ENCODE results near the gene DNAH12. TPM values are rescaled to one million over a fixed set of nuclear protein-coding genes. Genes with fewer than 3 reads are reported as not detected.

DNAH12 gene, protein sequence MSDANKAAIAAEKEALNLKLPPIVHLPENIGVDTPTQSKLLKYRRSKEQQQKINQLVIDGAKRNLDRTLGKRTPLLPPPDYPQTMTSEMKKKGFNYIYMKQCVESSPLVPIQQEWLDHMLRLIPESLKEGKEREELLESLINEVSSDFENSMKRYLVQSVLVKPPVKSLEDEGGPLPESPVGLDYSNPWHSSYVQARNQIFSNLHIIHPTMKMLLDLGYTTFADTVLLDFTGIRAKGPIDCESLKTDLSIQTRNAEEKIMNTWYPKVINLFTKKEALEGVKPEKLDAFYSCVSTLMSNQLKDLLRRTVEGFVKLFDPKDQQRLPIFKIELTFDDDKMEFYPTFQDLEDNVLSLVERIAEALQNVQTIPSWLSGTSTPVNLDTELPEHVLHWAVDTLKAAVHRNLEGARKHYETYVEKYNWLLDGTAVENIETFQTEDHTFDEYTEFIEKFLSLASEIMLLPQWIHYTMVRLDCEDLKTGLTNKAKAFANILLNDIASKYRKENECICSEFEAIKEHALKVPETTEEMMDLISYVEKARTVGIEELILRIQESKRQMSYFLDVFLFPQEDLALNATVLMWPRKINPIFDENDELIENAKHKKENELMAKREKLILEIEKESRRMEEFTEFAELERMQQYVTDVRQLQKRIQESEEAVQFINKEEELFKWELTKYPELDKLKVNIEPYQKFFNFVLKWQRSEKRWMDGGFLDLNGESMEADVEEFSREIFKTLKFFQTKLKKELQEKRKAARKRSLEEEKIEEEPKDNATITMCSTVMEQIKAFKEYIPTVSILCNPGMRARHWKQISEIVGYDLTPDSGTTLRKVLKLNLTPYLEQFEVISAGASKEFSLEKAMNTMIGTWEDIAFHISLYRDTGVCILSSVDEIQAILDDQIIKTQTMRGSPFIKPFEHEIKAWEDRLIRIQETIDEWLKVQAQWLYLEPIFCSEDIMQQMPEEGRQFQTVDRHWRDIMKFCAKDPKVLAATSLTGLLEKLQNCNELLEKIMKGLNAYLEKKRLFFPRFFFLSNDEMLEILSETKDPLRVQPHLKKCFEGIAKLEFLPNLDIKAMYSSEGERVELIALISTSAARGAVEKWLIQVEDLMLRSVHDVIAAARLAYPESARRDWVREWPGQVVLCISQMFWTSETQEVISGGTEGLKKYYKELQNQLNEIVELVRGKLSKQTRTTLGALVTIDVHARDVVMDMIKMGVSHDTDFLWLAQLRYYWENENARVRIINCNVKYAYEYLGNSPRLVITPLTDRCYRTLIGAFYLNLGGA (N-terminal part only)
- 0.16 TPM in 1 of 2 replicates, not detected in the other for total RNA-seq

DNA sequence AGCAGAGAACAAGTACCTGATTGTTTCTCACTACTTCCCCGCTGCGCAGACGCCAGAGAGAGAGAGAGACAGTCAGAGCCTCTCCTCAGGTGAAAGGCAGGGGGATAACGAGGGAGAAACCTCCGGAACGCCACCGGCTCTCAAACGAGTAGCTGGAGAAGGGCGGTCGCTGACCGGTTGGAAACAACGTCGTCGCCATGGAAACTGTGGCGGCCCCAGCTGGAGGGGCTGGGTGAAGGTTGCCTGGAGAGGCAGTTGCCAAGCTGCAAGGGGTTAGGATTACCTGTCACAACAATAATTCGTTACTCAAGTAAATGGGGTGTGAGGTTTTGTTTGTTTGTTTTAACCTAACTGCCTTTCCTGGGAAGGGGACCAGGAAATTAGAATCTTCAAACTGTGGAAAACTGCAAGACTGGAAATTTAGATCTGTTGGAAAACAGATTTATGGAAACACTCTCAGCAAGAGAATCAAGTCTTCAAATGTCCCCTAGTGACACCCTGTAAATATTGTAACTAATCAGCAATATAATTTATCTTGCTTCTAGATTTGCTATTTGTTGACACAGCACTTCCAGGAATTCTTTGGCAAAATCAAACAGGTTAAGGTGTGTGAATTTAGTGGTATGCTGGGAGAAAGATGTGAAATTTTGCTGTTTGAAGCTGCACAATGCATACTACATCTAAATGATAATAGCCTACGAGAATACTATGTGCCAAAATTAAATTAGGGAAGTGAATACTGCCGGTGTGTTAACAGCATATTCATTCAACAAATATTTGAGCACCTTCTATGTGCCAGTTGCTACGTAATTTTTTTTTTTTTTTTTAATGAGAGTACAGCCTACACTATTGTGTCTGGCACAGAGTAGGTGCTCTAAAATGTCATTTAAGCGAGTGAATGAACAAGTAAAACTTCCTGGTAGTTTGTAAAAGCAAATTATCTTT is at the start of gene DNAH12:
Gene DNAH12, minus strand, starts transcription at position 164 of the 945 bp plus-strand sequence. CDS start 1,474 bp downstream, outside the sequence.

DNA sequence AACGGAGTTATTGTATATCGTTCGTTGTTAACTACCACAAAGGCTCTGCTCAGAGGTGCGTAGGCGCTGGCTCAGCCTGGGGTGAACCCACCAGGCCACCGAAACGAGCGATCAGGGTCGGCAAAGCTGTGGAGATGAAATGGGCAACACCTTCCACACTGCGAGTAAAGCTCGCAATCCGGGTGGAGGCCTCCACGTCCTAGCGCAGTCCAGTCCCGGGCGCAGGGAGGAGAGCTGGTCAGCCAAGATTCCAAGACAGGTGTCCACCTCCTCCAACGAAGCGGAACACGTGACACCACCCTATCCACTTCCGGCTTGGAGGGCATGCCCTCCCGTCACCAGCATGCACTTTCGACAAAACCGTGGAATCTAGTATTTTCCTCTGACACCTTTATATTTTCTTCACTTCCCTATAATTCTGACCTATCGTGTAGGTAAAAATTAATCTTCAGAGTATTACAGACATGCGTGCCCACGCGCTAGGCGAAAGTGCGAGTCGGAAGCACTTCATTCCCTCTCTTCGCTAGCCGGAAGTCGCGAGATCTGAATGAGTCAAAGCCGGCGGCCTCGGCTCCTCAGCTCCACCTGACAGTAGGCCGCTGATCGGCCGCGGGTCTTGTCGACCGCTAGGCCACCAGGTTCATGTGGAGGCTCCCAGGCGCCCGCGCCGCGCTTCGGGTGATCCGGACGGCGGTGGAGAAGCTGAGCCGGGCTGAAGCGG is 11.8 kb upstream of the DNAH12 start, which contains the start of gene PDE12:
Gene PDE12, plus strand, starts transcription at position 537 of the 721 bp plus-strand sequence. Its CDS starts 106 bp downstream, at position 643.

DNA sequence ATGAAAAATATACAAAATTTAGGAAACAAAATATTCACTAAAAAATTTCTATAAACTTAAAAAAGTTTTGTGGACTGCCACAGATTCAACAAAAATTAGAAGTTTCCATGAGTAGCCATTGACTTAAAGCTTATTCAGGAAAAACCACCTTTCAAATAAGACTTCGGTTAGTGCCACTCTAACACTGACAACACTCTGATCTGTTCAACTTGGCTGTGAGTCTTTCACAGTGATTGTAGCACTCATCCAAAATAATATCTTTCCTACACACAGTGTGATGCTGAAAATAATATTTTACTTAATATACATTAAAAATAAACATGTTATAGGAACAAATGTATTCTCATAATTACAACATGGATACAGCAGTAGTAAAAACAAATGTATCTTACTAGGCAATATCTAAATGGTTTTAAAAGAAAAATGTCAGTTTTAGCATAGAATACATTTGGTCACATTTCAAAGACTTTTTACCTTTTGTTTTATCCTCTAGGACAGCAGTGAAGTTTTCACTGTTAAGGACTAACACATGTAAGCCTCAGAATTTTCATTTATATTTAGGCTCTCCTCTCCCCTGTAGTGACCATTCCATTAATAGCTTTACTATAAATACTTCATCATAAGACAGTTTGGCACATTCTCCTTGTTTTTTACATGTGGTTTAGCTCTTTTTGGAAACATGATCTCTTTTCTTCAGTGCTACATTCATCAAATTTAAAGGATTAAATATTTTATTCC is 251.8 kb downstream of the DNAH12 start, which contains the start of gene ASB14:
Gene ASB14, minus strand, starts transcription at position 527 of the 738 bp plus-strand sequence. CDS start 652 bp downstream, outside the sequence.

Other genes starting within 250 kb of the DNAH12 start
- gene PDE12, start 11.9 kb upstream of the DNAH12 start, total RNA-seq: 13.0 and 14.3 TPM in 2 replicates
- 374 and 434 TPM in 2 replicates for gene ARF4, start 53.0 kb upstream of the DNAH12 start, total RNA-seq
- gene DENND6A, start 148.7 kb upstream of the DNAH12 start, total RNA-seq: 21.9 and 22.7 TPM in 2 replicates
- 17.0 and 35.2 TPM in 2 replicates for gene SLMAP, start 212.0 kb upstream of the DNAH12 start, total RNA-seq